GM21576 (cell line): Measurements from ENCODE around the gene ACO1.

Experiments used
- ATAC-seq: cut with Tn5 transposase; IDR thresholded peaks from one replicate; pipeline ENCODE4 v1.9.1; 2021; ENCODE audit warnings: mild to moderate bottlenecking, moderate library complexity; ENCODE audit not compliant: unreplicated experiment

The ACO1 gene

GRCh38 chr9:32414856-32415255 lies 30.4 kb downstream of the ACO1 start:
- ATAC-seq = no peak

GRCh38 chr9:32419921-32420320 lies 35.5 kb downstream of the ACO1 start:
- no peak for ATAC-seq

- ATAC-seq = no peak
Observed at GRCh38 chr9:32422237-32422806, 37.9 kb downstream of the ACO1 start.

- no peak for ATAC-seq
Observed at GRCh38 chr9:32423371-32423770, 38.9 kb downstream of the ACO1 start.

GRCh38 chr9:32424616-32425015 lies 40.2 kb downstream of the ACO1 start:
- no peak for ATAC-seq

GRCh38 chr9:32426278-32426939 lies 42.0 kb downstream of the ACO1 start:
- ATAC-seq = no peak

- no peak for ATAC-seq
Observed at GRCh38 chr9:32427111-32427873, 42.8 kb downstream of the ACO1 start.

- no peak for ATAC-seq
Observed at GRCh38 chr9:32430720-32431119, 46.3 kb downstream of the ACO1 start.

- ATAC-seq = no peak
Observed at GRCh38 chr9:32431196-32431595, 46.8 kb downstream of the ACO1 start.

GRCh38 chr9:32431940-32432555 lies 47.6 kb downstream of the ACO1 start:
- no peak for ATAC-seq

- no peak for ATAC-seq
Observed at GRCh38 chr9:32434892-32435291, 50.4 kb downstream of the ACO1 start.

- no peak for ATAC-seq
Observed at GRCh38 chr9:32441678-32442077, 57.2 kb downstream of the ACO1 start.

- no peak for ATAC-seq
Observed at GRCh38 chr9:32442433-32442832, 58.0 kb downstream of the ACO1 start.

- no peak for ATAC-seq
Observed at GRCh38 chr9:32449969-32450368, 65.5 kb downstream of the ACO1 start.

- ATAC-seq = no peak
Observed at GRCh38 chr9:32454280-32454679, 69.8 kb downstream of the ACO1 start.

GRCh38 chr9:32455738-32456137 lies 71.3 kb downstream of the ACO1 start:
- no peak for ATAC-seq

GRCh38 chr9:32456564-32456963 lies 72.1 kb downstream of the ACO1 start:
- no peak for ATAC-seq

- ATAC-seq = no peak
Observed at GRCh38 chr9:32463500-32464293, 79.3 kb downstream of the ACO1 start.

- no peak for ATAC-seq
Observed at GRCh38 chr9:32468740-32469139, 84.3 kb downstream of the ACO1 start.

- ATAC-seq = no peak
Observed at GRCh38 chr9:32472344-32472743, 87.9 kb downstream of the ACO1 start.

- no peak for ATAC-seq
Observed at GRCh38 chr9:32483343-32483742, 98.9 kb downstream of the ACO1 start.
